ENCODE results near the gene NDUFAB1. TPM values are rescaled to one million over a fixed set of nuclear protein-coding genes. Genes with fewer than 3 reads are reported as not detected.

The NDUFAB1 gene
- total and polyA plus RNA-seq, 2 of the 13 experiments (the other 11 are each of a cell fraction or from before 2014, with no cell fraction given), result 221 to 601 TPM

DNA sequence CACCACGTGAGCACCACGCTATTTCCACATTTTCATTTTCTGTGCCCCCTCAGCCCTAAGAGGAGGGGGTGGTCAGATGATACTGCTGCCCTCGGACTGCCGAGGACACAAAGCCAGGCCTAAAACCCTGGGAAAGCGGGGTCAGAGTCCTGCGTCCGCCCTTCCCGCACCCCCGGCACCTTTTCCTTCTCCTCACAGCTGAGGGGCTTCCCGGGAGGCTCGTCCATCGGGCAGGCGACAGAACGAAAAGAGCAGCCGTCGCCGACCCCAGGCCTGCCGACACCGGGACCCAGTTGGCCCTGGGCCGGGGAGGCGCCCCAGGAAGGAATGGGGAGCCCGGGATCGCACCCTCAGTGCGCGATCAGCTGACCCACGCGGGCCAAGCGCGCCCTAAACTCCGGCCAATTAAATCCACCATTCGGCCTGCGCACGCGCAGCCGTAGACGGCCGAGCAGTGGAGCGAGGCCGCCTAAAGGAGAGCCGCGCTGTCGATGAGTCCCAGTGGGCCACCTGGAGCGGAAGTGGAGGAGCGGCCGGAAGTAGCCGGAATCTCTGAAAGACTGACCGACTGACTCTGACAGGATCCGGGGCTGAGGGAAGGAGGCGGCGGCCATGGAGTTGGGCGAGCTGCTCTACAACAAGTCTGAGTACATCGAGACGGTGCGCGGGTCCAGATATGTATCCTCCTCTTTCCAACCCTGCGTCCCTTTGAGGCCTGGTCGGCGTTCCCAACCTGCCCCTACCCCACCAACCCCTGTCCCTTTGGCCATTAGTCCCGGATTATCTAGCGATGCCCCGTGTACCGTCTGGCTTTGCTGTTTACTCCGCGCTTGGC, 45.0 kb upstream of the NDUFAB1 start, which contains the start of the genes DCTN5 and PALB2 (continued):
- TF ChIP-seq, protein P1, sequence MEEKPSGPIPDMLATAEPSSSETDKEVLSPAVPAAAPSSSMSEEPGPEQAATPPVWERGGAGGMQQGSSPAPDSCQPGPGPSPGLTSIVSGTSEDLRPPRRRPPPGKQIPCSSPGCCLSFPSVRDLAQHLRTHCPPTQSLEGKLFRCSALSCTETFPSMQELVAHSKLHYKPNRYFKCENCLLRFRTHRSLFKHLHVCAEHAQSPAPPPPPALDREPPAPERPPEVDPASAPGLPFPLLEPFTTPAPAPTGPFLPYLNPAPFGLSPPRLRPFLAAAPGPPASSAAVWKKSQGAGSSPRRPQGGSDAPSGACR (CRISPR knock-in tag; IDR thresholded peaks at IDR 0.05), result peak; percentile 51; the same call in 1 of the 2 replicates
- peak; percentile 43 for TF ChIP-seq SOX5 (CRISPR knock-in tag; IDR thresholded peaks at IDR 0.05; ENCODE audit: borderline replicate concordance)
- no peak for TF ChIP-seq ZNF652 (CRISPR knock-in tag; IDR thresholded peaks at IDR 0.05; ENCODE audit: borderline replicate concordance, low read depth)
- peak; percentile 98 for TF ChIP-seq NFYC (CRISPR knock-in tag; IDR thresholded peaks at IDR 0.05)
- peak; percentile 73; the same call in 1 of the 2 replicates for TF ChIP-seq REXO4 (CRISPR knock-in tag; IDR thresholded peaks at IDR 0.05; ENCODE audit: borderline replicate concordance)
- no peak; the same call in 1 of the 2 replicates for TF ChIP-seq ZKSCAN8 (CRISPR knock-in tag; IDR thresholded peaks at IDR 0.05; ENCODE audit: borderline replicate concordance)
- TF ChIP-seq HMG20A (CRISPR knock-in tag; IDR thresholded peaks at IDR 0.05; ENCODE audit: borderline replicate concordance), result 0 out of 2 replicates have a peak, but pooled peaks have one; percentile 20
- TF ChIP-seq ZNF256 (CRISPR knock-in tag; conservative IDR thresholded peaks at IDR 0.05), result peak; percentile 93
- peak; percentile 88 to 93 for TF ChIP-seq POLR2A (IDR thresholded peaks at IDR 0.05; ENCODE audit: insufficient read depth in 1 of 2, low read depth in 2 of 2, low read length in 2 of 2)
- TF ChIP-seq, protein P2, sequence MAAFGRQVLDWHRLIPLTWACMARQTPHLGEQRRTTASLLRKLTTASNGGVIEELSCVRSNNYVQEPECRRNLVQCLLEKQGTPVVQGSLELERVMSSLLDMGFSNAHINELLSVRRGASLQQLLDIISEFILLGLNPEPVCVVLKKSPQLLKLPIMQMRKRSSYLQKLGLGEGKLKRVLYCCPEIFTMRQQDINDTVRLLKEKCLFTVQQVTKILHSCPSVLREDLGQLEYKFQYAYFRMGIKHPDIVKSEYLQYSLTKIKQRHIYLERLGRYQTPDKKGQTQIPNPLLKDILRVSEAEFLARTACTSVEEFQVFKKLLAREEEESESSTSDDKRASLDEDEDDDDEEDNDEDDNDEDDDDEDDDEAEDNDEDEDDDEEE (CRISPR knock-in tag; IDR thresholded peaks at IDR 0.05), result peak; percentile 92
- peak; percentile 95; the same call in 1 of the 2 replicates for TF ChIP-seq ZNF552 (CRISPR knock-in tag; IDR thresholded peaks at IDR 0.05; ENCODE audit: borderline replicate concordance)
- TF ChIP-seq XBP1 (CRISPR knock-in tag; IDR thresholded peaks at IDR 0.05), result no peak
- peak; percentile 86; the same call in 1 of the 2 replicates for TF ChIP-seq PBX3 (CRISPR knock-in tag; IDR thresholded peaks at IDR 0.05; ENCODE audit: borderline replicate concordance)
- TF ChIP-seq NCOA5 (CRISPR knock-in tag; IDR thresholded peaks at IDR 0.05), result 0 out of 2 replicates have a peak, but pooled peaks have one; percentile 85
- no peak for TF ChIP-seq ZNF577 (CRISPR knock-in tag; IDR thresholded peaks at IDR 0.05; ENCODE audit: borderline replicate concordance, low read depth)
- TF ChIP-seq GZF1 (CRISPR knock-in tag; IDR thresholded peaks at IDR 0.05), result peak; percentile 45; the same call in 1 of the 2 replicates
- no peak for TF ChIP-seq FOXP1 (IDR thresholded peaks at IDR 0.05)
- TF ChIP-seq FOXP1 (CRISPR knock-in tag; IDR thresholded peaks at IDR 0.05), result no peak
- peak; percentile 39; the same call in 1 of the 2 replicates for TF ChIP-seq SKIL (CRISPR knock-in tag; IDR thresholded peaks at IDR 0.05; ENCODE audit: borderline replicate concordance)
- TF ChIP-seq ZNF776 (CRISPR knock-in tag; IDR thresholded peaks at IDR 0.05), result peak; percentile 99
- 0 out of 2 replicates have a peak, but pooled peaks have one; percentile 74 for TF ChIP-seq ZNF792 (CRISPR knock-in tag; IDR thresholded peaks at IDR 0.05)
- TF ChIP-seq FLYWCH1 (CRISPR knock-in tag; IDR thresholded peaks at IDR 0.05), result peak; percentile 95
- TF ChIP-seq, protein P3, sequence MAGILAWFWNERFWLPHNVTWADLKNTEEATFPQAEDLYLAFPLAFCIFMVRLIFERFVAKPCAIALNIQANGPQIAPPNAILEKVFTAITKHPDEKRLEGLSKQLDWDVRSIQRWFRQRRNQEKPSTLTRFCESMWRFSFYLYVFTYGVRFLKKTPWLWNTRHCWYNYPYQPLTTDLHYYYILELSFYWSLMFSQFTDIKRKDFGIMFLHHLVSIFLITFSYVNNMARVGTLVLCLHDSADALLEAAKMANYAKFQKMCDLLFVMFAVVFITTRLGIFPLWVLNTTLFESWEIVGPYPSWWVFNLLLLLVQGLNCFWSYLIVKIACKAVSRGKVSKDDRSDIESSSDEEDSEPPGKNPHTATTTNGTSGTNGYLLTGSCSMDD (CRISPR knock-in tag; IDR thresholded peaks at IDR 0.05), result peak; percentile 64; the same call in 1 of the 2 replicates
- peak; percentile 96 for TF ChIP-seq SIN3B (IDR thresholded peaks at IDR 0.05; ENCODE audit: low read length)
- TF ChIP-seq, protein P4, sequence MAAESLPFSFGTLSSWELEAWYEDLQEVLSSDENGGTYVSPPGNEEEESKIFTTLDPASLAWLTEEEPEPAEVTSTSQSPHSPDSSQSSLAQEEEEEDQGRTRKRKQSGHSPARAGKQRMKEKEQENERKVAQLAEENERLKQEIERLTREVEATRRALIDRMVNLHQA (CRISPR knock-in tag; IDR thresholded peaks at IDR 0.05), result 0 out of 2 replicates have a peak, but pooled peaks have one; percentile 71

All from HepG2 (cell line).